GM19099 (cell line): ENCODE data around the gene NUP155.

ENCODE experiments used
- POLR2A ChIP-seq: IDR thresholded peaks from 3 replicates; pipeline ENCODE4 v1.6.1; 2011; ENCODE audit warnings: low read depth; ENCODE audit not compliant: insufficient read length; ENCODE audit errors: extremely low read depth

NUP155 gene

GRCh38 chr5:37304888-37305287 lies 66.0 kb downstream of the NUP155 start:
- no peak for TF ChIP-seq POLR2A

DNA sequence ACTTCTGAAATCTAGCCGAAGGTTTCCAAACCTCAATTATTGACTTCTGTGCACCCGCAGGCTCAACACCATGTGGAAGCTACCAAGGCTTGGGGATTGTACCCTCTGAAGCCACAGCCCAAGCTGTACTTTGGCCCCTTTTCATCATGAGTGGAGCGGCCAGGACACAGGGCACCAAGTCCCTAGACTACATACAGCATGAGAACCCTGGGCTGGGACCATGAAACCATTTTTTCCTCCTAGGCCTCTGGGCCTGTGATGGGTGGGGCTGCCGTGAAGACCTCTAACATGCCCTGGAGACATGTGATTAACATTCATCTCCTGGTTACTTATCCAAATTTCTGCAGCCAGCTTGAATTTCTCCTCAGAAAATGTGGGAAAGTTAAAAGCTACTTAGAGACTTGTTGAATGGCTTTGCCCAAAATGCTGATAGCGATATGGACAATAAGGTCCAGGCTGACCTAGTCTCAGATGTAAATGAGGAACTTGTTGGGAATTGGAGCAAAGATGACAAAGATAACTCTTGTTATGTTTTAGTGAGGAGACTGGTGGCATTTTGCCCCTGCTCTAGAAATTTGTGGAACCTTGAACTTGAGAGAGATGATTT lies 87.6 kb downstream of the NUP155 start:
- TF ChIP-seq POLR2A, result no peak

- no peak for TF ChIP-seq POLR2A
Measured at GRCh38 chr5:37275511-37275910, 95.4 kb downstream of the NUP155 start.

- no peak for TF ChIP-seq POLR2A
Measured at GRCh38 chr5:37272511-37272910, 98.4 kb downstream of the NUP155 start.

GRCh38 chr5:37255774-37256358 lies 115.0 kb downstream of the NUP155 start:
- no peak for TF ChIP-seq POLR2A

- TF ChIP-seq POLR2A, result no peak
Measured at GRCh38 chr5:37254581-37254980, 116.3 kb downstream of the NUP155 start.

- TF ChIP-seq POLR2A, result no peak
Measured at GRCh38 chr5:37251665-37252064, 119.2 kb downstream of the NUP155 start.

- TF ChIP-seq POLR2A, result no peak
Measured at GRCh38 chr5:37249815-37250164, 121.1 kb downstream of the NUP155 start.

DNA sequence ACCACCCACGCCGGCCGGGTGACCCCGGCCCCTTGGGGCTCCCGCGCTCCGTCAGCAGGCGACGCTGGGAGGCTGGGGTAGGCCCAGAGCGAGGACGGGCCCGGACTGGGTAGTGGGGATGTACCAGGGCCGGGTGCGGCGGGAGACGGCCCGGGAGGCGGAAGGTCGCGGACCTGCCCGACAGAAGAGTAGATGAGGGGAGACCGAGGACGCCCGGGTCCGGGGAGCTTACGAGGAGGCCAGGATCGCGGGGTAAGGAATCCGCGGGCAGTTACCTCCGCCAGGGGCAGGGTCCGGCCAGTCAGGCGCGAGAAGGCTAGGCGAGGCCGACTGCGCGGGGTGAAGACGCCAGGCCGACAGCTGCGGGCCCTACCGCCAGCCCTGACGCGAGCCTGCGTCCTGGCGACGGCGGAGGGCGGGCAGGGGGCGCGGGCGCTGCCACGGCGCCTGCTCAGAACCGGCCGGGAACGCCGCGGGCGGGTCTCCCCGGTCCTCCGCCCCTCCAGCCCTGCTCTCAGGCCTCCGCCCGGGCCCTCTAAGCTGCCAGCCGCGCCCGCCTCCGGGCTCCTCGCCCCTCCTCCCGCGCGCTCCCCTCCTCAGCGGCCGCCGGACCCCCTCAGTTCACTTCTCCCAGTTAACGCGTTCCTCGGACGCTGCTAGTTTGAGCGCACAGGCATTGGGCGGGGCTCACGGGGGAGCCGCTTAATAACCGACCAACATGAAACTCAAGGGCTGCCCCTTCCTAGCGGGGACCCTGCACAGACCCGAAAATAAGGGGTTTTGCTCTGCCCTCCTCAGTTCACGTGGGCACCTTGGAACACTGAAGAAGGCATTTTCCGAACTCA lies 121.7 kb downstream of the NUP155 start, which contains the start of gene CPLANE1:
TSS of gene CPLANE1 (minus strand) at position 407 of the 845 bp plus-strand sequence. CDS start 1,678 bp downstream, outside the sequence.
- peak; percentile 84 for TF ChIP-seq POLR2A

DNA sequence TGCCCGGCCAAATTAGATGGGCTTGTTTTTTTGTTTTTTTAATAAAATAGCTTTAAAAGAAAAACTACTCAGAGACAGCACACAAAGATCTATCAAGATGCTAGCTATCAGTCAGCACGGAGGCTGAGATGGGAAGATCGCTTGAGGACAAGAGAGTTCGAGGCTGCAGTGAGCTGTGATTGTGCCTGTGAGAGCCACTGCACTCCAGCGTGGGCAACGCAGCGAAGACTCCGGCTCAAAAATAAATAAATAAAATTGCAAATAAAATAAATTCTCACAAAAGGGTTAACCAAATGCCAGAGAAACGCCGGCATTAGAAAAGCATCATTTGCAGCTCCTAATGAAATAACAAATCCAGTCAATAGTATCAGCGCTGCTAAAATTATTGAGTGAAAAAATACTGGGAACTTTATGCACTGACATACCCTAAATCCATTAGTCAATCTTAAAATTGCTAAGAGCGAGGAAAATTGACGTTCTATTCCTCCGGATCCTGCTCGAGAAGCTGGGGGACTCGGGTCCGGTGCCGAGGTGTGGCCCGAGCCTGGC lies 122.4 kb downstream of the NUP155 start:
- no peak for TF ChIP-seq POLR2A

- TF ChIP-seq POLR2A, result no peak
Measured at GRCh38 chr5:37247496-37247895, 123.4 kb downstream of the NUP155 start.

DNA sequence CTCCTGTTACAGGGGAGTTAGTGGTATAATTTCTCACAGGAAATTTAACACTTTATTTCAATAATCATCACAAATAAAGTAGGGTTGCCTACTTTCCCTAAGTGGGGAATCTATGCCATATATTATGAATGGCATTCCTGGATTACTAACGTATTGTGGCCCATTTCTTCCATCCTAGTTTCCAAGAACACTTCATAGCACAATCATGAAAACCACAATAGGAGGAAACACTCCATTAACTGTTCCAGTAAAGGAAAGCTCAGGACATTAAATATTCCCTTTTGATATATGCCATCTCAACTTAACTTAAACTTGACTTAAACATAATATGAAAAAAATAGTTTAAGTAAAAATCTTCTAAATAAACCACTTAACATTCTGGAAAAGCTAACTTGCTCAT lies 123.9 kb downstream of the NUP155 start:
- TF ChIP-seq POLR2A, result no peak
